Stimulated activated CD8-positive, alpha-beta memory T cell treated with anti-CD3 and anti-CD28 coated beads, Interleukin-7, amount 100 ng/mL, for 24 hours (primary cell): Measurements from ENCODE around the gene ESM1.

ENCODE experiments used
- DNase-seq: peaks from one replicate; pipeline ENCODE4 v3.0.0-alpha.2; 2020; ENCODE audit warnings: low read depth

ESM1 gene

DNA sequence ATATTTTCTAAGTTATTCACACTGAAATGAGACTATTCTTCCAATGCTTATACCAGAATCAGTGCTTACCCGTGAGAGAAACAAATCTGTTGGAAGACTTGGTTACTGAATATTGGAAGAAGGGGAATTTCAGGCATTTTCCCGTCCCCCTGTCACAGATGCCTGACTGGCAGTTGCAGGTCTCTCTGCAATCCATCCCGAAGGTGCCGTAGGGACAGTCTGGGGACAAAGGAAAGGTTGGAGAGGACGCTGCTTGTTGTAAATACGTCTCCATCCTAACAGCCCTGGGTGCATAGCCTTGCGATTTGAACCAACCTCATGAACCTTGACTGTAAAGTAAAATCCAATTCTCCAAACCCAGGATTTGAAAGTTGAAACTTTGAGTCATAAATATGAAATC lies 3.5 kb downstream of the ESM1 start:
- DNase-seq: no peak

GRCh38 chr5:54975701-54976100 lies 9.7 kb downstream of the ESM1 start:
- no peak for DNase-seq

DNA sequence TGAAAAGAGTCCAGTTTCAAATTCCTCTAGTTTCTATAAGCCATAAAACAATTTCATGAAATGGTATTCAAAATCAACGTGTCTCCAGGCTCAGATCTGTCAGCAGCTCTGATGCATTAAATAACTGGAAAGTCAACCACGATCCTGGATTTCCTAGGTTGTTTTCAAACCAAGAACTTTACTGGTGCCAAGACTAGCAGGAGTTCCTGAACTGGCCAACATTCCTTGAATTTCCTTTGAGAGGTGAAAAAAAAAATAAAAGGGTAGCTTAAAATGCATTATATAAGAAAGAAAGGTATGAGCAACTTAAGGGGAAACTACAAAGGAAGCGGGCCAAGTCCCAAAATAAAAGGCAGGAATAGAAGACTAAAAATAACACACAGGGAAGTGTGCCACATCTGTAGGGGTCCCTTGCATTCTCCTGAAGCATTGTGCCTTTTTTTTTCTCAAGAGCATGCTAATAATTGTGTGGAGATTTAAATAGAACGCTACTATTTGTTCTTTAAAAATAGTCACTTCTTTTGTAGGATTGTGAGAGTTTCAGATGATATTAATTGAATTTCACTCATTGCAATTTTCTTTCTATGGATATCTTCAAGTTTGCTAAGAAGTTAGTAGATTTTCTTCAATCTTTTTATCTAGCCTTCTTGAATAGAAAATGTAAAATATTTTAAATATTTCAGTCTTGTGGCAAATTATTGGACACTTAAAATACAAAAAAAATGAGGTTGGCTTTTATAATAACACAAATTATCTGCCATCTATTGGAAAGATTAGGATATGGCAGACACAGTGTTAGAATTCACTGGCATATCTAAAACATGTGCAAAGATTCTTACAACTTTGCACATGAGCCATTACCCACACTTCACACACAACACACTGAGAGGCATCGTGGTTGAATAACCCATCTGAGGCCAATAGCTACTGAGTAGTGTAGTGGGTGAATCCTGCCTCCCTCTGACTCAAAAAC lies 15.3 kb downstream of the ESM1 start:
- DNase-seq: no peak

DNA sequence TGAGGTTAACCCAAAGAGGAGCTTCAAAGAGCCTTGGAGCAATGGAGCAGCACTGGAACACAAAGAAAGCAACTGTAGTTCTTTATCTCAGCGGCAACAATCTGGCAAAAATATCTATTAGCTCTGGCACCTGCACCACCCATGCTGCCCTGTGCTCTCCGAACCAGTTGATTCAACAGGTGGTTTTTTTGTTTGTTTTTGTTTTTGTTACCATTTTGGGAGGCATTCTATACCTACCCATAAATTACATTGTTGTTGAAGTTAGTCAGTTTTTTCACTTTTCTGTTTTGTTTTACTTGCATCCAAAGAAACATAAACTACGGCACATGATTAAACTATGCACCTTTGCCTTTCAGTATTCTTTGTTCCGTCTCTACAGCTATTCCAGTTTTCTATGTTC lies 16.2 kb downstream of the ESM1 start:
- no peak for DNase-seq

DNA sequence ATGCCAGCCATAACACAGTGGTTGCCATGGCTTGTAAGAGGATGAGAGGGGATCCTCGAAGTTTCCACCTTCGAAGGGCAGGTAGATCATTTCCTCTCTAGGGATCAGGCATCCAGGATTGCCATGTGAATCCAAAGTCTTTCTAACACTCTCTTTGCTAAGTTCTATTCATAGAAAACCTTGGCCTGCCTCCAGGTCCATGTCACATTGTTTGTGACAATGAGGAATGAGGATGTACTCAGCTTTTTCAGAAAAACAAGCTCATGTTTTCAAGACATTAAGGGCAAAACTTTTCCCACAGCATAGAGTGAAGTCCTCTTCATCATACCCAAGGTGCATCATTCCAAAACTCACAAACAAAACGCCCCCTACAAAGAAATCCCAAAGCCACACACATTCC lies 19.6 kb downstream of the ESM1 start:
- no peak for DNase-seq

DNA sequence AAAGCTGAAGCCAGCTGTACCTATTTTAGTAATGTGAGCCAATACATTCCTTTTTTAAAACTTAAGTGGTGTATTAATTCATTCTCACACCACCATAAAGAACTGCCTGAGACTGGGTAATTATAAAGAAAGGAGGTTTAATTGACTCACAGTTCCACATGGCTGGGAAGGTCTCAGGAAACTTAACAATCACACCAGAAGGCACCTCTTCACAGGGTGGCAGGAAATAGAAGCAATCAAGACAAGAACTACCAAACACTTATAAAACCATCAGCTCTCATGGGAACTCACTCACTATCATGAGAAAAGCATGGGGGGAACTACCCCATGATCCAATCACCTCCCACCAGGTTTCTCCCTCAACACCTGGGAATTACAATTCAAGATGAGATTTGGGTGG lies 21.0 kb downstream of the ESM1 start:
- no peak for DNase-seq

DNA sequence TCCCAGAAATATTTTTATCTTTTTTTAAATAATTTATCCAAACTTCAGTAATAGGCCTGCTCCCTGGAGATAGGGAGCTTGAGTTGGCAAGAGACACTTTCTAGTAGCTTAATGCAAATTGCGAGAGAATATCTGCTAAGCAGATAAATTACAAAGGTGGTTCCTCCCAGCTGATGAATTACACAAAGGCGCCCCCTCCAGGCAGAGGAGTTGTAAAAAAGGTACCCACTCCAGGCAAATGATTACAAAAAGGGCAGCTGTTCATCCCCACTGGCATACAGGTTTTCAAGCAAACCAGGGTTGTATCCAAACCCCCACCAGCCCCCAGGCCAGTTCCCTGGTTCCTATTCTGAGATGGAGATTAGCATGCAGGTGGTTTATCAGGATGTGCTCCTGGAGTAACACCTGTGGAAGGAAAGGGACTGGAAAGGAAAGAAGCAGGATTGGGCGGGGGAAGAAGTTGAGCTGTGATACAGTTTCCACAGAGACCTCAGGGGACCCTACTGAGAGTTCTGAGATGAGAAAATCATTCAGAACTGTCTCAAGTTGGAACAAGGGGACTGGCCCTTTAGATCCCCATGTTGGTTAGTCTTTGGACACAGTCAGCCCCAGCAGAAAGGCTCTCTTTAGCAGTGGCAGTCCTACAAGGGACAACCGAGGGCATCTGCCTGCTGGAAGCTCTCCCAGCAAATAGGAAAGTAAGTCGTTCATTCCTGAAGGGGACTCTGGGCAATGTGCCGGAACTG lies 25.5 kb downstream of the ESM1 start:
- DNase-seq: no peak

GRCh38 chr5:54956922-54957321 lies 28.5 kb downstream of the ESM1 start:
- no peak for DNase-seq

DNA sequence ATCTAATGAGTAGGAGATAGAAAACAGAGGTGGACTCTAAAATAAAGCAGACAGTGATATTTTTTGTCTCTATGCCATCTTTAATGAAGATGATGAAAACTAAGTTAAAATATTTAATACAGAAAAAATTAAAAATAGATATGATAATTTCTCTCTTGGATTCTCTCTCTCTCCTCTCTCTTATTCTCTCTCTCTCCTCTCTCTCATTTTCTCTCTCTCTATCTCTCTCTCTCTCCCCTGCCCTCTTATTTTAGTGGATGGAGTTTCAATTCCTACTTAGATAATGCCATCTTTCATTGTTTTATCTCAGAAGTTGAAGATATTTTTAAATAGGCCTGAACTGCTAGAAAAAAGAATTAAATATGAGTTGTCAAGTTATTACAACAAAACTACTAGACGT lies 38.2 kb downstream of the ESM1 start:
- DNase-seq: no peak

DNA sequence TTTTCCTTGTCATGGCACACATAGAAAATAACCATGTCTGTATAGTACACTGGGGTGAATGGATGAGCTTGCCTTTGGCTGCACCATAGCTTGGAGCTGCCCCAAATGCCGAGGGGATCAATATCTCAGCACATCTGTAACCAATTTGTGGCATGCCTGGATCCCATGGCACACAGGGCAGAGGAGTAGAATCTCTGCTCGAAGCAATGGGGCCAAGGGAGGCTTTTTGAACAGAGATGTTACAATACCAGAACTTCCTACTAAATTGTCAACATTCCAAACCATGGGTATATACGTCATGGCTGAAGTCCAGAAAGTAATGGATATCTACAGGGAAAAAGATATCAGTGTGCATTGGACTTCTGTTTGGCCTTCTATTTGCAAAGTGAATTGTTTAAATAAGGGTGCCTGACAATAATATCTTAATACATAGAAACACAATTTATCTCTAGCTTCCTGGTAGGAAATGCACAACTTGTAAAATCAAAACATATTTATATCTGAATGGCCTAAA lies 39.0 kb downstream of the ESM1 start:
- DNase-seq: no peak

- no peak for DNase-seq
Observed at GRCh38 chr5:54944364-54944763, 41.0 kb downstream of the ESM1 start.

- no peak for DNase-seq
Observed at GRCh38 chr5:54942064-54942778, 43.2 kb downstream of the ESM1 start.

DNA sequence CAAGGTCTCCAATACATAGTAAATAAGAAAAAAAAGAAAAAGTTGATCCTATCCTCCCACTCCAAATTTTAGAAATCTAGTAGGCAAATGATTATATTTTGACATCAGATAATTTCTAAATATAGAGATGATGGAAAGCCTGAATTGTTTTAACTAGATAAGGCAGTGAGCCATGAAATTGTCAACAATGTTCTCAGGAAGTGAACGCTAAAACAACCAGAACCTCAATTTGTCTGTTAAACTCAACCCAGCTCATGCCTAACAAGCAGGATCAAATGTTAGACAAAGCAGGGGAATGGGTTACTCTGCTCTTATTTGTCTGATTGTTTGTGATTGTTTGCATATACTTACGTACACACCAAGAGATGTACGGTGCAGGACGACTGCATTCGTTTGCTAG lies 49.2 kb downstream of the ESM1 start:
- no peak for DNase-seq

GRCh38 chr5:54932789-54933188 lies 52.6 kb downstream of the ESM1 start:
- DNase-seq: no peak

GRCh38 chr5:54930736-54931135 lies 54.7 kb downstream of the ESM1 start:
- no peak for DNase-seq
